SK-N-SH (cell line): ENCODE data around the gene SENP1. TPM values are rescaled to one million over a fixed set of nuclear protein-coding genes. Genes with fewer than 3 reads are reported as not detected.

Experiments
- CTCF ChIA-PET: fragments of 300-600, 350-600 bp; formaldehyde crosslinking; extraction: SDS; loops from one replicate; lab custom pipeline; 2021; lab: Yijun Ruan, JAX
- POLR2A ChIA-PET: fragments of 350-600 bp; sonication (Branson Sonifier 250); formaldehyde crosslinking; extraction: SDS; loops from one replicate; lab custom pipeline; 2020; ENCODE audit warnings: antibody characterized with exemption, inconsistent platforms; lab: Yijun Ruan, JAX
- DNase-seq: peaks from one replicate; pipeline ENCODE4 v3.0.0; 2012
- H2AFZ ChIP-seq: fragments of 200-600 bp; sonication (generic); 2 replicates; pipeline ENCODE4 v1.8.1; 2016; ENCODE audit warnings: antibody characterized with exemption, mild to moderate bottlenecking, low read depth
- H3F3A ChIP-seq: fragments of 200-600 bp; sonication (generic); replicated peaks from 2 replicates; pipeline ENCODE3; 2016; ENCODE audit warnings: antibody characterized with exemption, mild to moderate bottlenecking; ENCODE audit not compliant: insufficient read depth
- H3K27ac ChIP-seq, 2 experiments: fragments of 200-500 bp in 1 of 2; fragments of 200-600 bp in 1 of 2; sonication (Bioruptor generic) in 1 of 2; sonication (generic), shearing (Covaris generic) in 1 of 2; 2 replicates each; pipeline versions ENCODE4 v1.5.1 to v1.6.1; 2014 to 2016; ENCODE audit warnings: low read depth in 2 of 2, inconsistent platforms in 1 of 2, low read length in 1 of 2, mild to moderate bottlenecking in 1 of 2, mixed read lengths in 1 of 2
- H3K27me3 ChIP-seq: fragments of 200-600 bp; sonication (generic), shearing (Covaris generic); 2 replicates; pipeline ENCODE4 v1.6.1; 2016; ENCODE audit warnings: mixed run types; ENCODE audit not compliant: insufficient read depth
- H3K36me3 ChIP-seq, 2 experiments: fragments of 200-500 bp in 1 of 2; fragments of 200-600 bp in 1 of 2; sonication (Bioruptor generic) in 1 of 2; sonication (generic) in 1 of 2; replicated peaks in 1 of 2; 2 replicates each; pipeline versions ENCODE3 to v1.5.1; 2014 to 2016; ENCODE audit warnings: low read length in 1 of 2, mild to moderate bottlenecking in 1 of 2; ENCODE audit not compliant: insufficient read depth in 2 of 2, control insufficient read depth in 1 of 2
- H3K4me1 ChIP-seq, 2 experiments: fragments of 200-500 bp in 1 of 2; fragments of 200-600 bp in 1 of 2; sonication (Bioruptor generic) in 1 of 2; sonication (generic), shearing (Covaris generic) in 1 of 2; 2 replicates each; pipeline versions ENCODE4 v1.5.1 to v1.6.1; 2014 to 2016; ENCODE audit warnings: low read depth in 1 of 2, low read length in 1 of 2, mixed run types in 1 of 2; ENCODE audit not compliant: insufficient read depth in 2 of 2, control insufficient read depth in 1 of 2
- H3K4me2 ChIP-seq: fragments of 200-600 bp; sonication (generic), shearing (Covaris generic); 2 replicates; pipeline ENCODE4 v1.6.1; 2017; ENCODE audit warnings: mixed run types
- H3K4me3 ChIP-seq, 2 experiments: fragments of 200-500 bp in 1 of 2; fragments of 200-600 bp in 1 of 2; sonication (Bioruptor generic) in 1 of 2; sonication (generic), shearing (Covaris generic) in 1 of 2; 2 replicates each; pipeline versions ENCODE4 v1.5.1 to v1.8.1; 2014 to 2016; ENCODE audit warnings: low read depth in 2 of 2, inconsistent platforms in 1 of 2, low read length in 1 of 2, mild to moderate bottlenecking in 1 of 2, mixed read lengths in 1 of 2, moderate library complexity in 1 of 2
- H3K79me2 ChIP-seq: fragments of 200-600 bp; sonication (generic); 2 replicates; pipeline ENCODE4 v1.8.1; 2017; ENCODE audit warnings: mild to moderate bottlenecking; ENCODE audit not compliant: insufficient read depth
- H3K9ac ChIP-seq: fragments of 200-600 bp; sonication (generic); 2 replicates; pipeline ENCODE4 v1.6.1; 2017; ENCODE audit warnings: mixed run types
- H3K9me2 ChIP-seq: fragments of 200-600 bp; sonication (generic); 2 replicates; pipeline ENCODE4 v1.6.1; 2017; ENCODE audit warnings: mixed run types
- H3K9me3 ChIP-seq: fragments of 200-600 bp; sonication (generic); 2 replicates; pipeline ENCODE4 v1.6.1; 2017; ENCODE audit warnings: mixed run types, mild to moderate bottlenecking, moderate library complexity
- H4K20me1 ChIP-seq: fragments of 200-600 bp; sonication (generic); 2 replicates; pipeline ENCODE4 v1.6.1; 2017; ENCODE audit warnings: mild to moderate bottlenecking, mixed run types; ENCODE audit not compliant: insufficient read depth
- CHD2 ChIP-seq: fragments of 150-350 bp; IDR thresholded peaks from 2 replicates; pipeline ENCODE4 v1.6.1; 2018; ENCODE audit warnings: low read length; ENCODE audit not compliant: partially characterized antibody
- EP300 ChIP-seq, 2 experiments: IDR thresholded peaks; 2 replicates each; pipeline versions ENCODE4 v1.4.0 to v1.6.1; 2012; ENCODE audit warnings: borderline replicate concordance in 1 of 2, low read depth in 1 of 2, low read length in 1 of 2
- EZH2phosphoT487 ChIP-seq: fragments of 200-600 bp; sonication (generic); IDR thresholded peaks from 2 replicates; pipeline ENCODE4 v1.6.1; 2017; ENCODE audit warnings: low read depth, mixed run types, mild to moderate bottlenecking, antibody characterized with exemption, moderate library complexity, borderline replicate concordance
- FOSL2 ChIP-seq: IDR thresholded peaks from 2 replicates; pipeline ENCODE4 v1.4.0; 2012; ENCODE audit warnings: low read depth, mild to moderate bottlenecking, moderate library complexity, borderline replicate concordance
- GABPA ChIP-seq: IDR thresholded peaks from 2 replicates; pipeline ENCODE4 v1.4.0; 2012; ENCODE audit warnings: low read depth, mild to moderate bottlenecking
- MEF2A ChIP-seq: IDR thresholded peaks from 2 replicates; pipeline ENCODE4 v1.4.0; 2012; ENCODE audit warnings: low read depth, borderline replicate concordance
- MXI1 ChIP-seq: IDR thresholded peaks from 2 replicates; pipeline ENCODE4 v1.6.1; 2012; ENCODE audit warnings: mild to moderate bottlenecking, low read depth, low read length, improper control_type of control experiment
- NFIC ChIP-seq: IDR thresholded peaks from 2 replicates; pipeline ENCODE4 v1.4.0; 2012; ENCODE audit warnings: borderline replicate concordance
- NRF1 ChIP-seq: IDR thresholded peaks from 2 replicates; pipeline ENCODE4 v1.6.1; 2012; ENCODE audit warnings: low read depth, mild to moderate bottlenecking, low read length
- POLR2AphosphoS5 ChIP-seq: IDR thresholded peaks from 2 replicates; pipeline ENCODE4 v1.6.1; 2012; ENCODE audit warnings: low read depth, low read length
- RCOR1 ChIP-seq: fragments of 150-350 bp; IDR thresholded peaks from 2 replicates; pipeline ENCODE4 v1.6.1; 2017; ENCODE audit warnings: antibody characterized with exemption, low read length
- RFX5 ChIP-seq: IDR thresholded peaks from 2 replicates; pipeline ENCODE4 v1.6.1; 2012; ENCODE audit warnings: mild to moderate bottlenecking, improper control_type of control experiment, low read length
- RXRA ChIP-seq: IDR thresholded peaks from 2 replicates; pipeline ENCODE4 v1.4.0; 2012; ENCODE audit warnings: low read depth, mild to moderate bottlenecking, borderline replicate concordance
- SIN3A ChIP-seq: IDR thresholded peaks from 2 replicates; pipeline ENCODE4 v1.6.1; 2012; ENCODE audit warnings: low read depth, mild to moderate bottlenecking, low read length, moderate library complexity, borderline replicate concordance
- TAF1 ChIP-seq: IDR thresholded peaks from 2 replicates; pipeline ENCODE4 v1.6.1; 2012; ENCODE audit warnings: low read depth, mild to moderate bottlenecking, low read length, moderate library complexity, borderline replicate concordance
- TEAD4 ChIP-seq: IDR thresholded peaks from 2 replicates; pipeline ENCODE4 v1.4.0; 2012; ENCODE audit warnings: mild to moderate bottlenecking, borderline replicate concordance; ENCODE audit not compliant: insufficient read depth
- USF2 ChIP-seq: fragments of 150-350 bp; IDR thresholded peaks from 2 replicates; pipeline ENCODE4 v1.6.1; 2017; ENCODE audit warnings: antibody characterized with exemption, low read length, low read depth, borderline replicate concordance
- YY1 ChIP-seq: IDR thresholded peaks from 2 replicates; pipeline ENCODE4 v1.4.0; 2012; ENCODE audit warnings: low read depth, mild to moderate bottlenecking
- WGBS: methylation state at CpG from one replicate; pipeline ENCODE4 v1.1.6; 2017; ENCODE audit warnings: low lambda C conversion rate; 5-methylcytosine and 5-hydroxymethylcytosine counted together
- polyA plus RNA-seq, 3 experiments: library from polyadenylated mRNA; depleted of rRNA; stranded (reverse); fragments of >200 nt; gene quantifications; 2 replicates each; pipeline ENCODE4 v1.2.3, GENCODE V29; 2012
- TF ChIP-seq, protein P1 (sequence below): IDR thresholded peaks from 2 replicates; pipeline ENCODE4 v1.6.1; 2012; ENCODE audit warnings: mild to moderate bottlenecking, low read depth, low read length, moderate library complexity
- TF ChIP-seq, protein P2 (sequence below): fragments of 150-350 bp; IDR thresholded peaks from 2 replicates; pipeline ENCODE4 v1.6.1; 2016; ENCODE audit warnings: mild to moderate bottlenecking, low read depth, low read length
- TF ChIP-seq, protein P3 (sequence below): IDR thresholded peaks from 2 replicates; pipeline ENCODE4 v1.4.0; 2012; ENCODE audit warnings: low read depth

The SENP1 gene
- polyA plus RNA-seq, 1 of the 3 experiments (the other 2 are of a cell fraction), result 5.6 TPM

DNA sequence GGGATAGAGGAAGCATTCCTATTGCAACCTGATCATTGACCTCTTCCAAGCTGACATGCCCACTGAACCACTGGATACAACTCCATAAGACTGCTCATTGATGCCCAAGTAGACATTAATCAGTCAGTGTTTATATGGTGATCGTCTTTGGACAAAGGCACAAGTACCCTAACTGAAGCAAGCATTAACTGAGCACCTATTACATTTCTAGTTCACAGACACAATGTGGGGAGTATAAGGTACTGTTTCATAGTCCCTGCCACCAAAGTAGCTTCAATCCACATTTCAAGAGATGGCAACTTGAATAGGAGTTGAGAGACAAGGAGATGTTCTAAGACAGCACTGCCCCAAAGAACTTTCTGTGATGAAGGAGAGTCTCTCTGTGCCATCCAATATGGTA is 90.8 kb downstream of the SENP1 start:
- no peak for TF ChIP-seq GABPA
- no peak for TF ChIP-seq RXRA
- TF ChIP-seq RFX5, result no peak
- no peak for TF ChIP-seq TAF1
- TF ChIP-seq EP300 (IDR thresholded peaks at IDR 0.05; ENCODE audit: borderline replicate concordance in 1 of 2, low read depth in 1 of 2, low read length in 1 of 2), result no peak
- no peak for TF ChIP-seq YY1
- no peak for TF ChIP-seq POLR2AphosphoS5
- no peak for TF ChIP-seq CHD2
- TF ChIP-seq EZH2phosphoT487, result no peak
- Histone ChIP-seq H4K20me1 (no peaks in the 10 kb centered on the region), H3K9me2 (no peaks in the 10 kb centered on the region), H3K79me2 (no peaks in the 10 kb centered on the region), H2AFZ (no peak overlapping the region), H3K4me2 (no peak overlapping the region), H3K27me3 (peaks cover 44% of the 10 kb centered on the region), H3K4me3 (no peak overlapping the region), H3K27ac (no peak overlapping the region), H3F3A (no peaks in the 10 kb centered on the region), H3K9ac (no peak overlapping the region), H3K36me3 (no peaks in the 10 kb centered on the region), H3K9me3 (no peaks in the 10 kb centered on the region), H3K4me1 (no peaks in the 10 kb centered on the region)
- 0% methylated on average over 1 of the region's 1 CpG for WGBS
- ChIA-PET POLR2A (no interaction called here), CTCF (interaction anchor here (1.1 to 1.2 kb wide), 2 partner anchors 14 to 23 kb away, joined by 3 to 4 read pairs; no protein-coding TSS in a partner anchor)
- DNase-seq, result no peak

DNA sequence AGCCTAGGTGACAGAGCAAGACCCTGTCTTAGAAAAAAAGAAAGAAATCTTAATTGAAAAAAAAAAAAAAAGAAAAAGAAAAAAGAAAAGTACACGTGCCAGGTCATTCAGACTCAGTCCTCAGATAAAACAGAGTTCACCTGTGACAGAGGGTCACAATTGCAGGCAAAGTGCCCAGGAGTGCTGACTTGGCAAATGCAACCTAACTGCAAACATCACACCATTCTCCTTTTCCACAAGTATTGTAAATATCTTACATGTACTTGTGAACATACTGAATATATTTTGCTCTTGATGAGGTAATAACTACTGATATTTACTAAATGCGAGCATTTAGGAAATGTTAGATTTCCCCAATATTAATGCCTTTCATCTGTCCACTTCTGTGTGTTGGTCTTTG is 92.6 kb downstream of the SENP1 start:
- no peak for TF ChIP-seq FOSL2
- TF ChIP-seq USF2, result no peak
- TF ChIP-seq SIN3A, result no peak
- TF ChIP-seq NFIC, result no peak
- no peak for TF ChIP-seq TAF1
- TF ChIP-seq, protein P1, sequence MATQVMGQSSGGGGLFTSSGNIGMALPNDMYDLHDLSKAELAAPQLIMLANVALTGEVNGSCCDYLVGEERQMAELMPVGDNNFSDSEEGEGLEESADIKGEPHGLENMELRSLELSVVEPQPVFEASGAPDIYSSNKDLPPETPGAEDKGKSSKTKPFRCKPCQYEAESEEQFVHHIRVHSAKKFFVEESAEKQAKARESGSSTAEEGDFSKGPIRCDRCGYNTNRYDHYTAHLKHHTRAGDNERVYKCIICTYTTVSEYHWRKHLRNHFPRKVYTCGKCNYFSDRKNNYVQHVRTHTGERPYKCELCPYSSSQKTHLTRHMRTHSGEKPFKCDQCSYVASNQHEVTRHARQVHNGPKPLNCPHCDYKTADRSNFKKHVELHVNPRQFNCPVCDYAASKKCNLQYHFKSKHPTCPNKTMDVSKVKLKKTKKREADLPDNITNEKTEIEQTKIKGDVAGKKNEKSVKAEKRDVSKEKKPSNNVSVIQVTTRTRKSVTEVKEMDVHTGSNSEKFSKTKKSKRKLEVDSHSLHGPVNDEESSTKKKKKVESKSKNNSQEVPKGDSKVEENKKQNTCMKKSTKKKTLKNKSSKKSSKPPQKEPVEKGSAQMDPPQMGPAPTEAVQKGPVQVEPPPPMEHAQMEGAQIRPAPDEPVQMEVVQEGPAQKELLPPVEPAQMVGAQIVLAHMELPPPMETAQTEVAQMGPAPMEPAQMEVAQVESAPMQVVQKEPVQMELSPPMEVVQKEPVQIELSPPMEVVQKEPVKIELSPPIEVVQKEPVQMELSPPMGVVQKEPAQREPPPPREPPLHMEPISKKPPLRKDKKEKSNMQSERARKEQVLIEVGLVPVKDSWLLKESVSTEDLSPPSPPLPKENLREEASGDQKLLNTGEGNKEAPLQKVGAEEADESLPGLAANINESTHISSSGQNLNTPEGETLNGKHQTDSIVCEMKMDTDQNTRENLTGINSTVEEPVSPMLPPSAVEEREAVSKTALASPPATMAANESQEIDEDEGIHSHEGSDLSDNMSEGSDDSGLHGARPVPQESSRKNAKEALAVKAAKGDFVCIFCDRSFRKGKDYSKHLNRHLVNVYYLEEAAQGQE, result no peak
- TF ChIP-seq, protein P2, sequence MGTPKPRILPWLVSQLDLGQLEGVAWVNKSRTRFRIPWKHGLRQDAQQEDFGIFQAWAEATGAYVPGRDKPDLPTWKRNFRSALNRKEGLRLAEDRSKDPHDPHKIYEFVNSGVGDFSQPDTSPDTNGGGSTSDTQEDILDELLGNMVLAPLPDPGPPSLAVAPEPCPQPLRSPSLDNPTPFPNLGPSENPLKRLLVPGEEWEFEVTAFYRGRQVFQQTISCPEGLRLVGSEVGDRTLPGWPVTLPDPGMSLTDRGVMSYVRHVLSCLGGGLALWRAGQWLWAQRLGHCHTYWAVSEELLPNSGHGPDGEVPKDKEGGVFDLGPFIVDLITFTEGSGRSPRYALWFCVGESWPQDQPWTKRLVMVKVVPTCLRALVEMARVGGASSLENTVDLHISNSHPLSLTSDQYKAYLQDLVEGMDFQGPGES, result no peak
- TF ChIP-seq EP300 (IDR thresholded peaks at IDR 0.05; ENCODE audit: borderline replicate concordance in 1 of 2, low read depth in 1 of 2, low read length in 1 of 2), result no peak
- TF ChIP-seq, protein P3, sequence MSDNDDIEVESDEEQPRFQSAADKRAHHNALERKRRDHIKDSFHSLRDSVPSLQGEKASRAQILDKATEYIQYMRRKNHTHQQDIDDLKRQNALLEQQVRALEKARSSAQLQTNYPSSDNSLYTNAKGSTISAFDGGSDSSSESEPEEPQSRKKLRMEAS, result no peak
- TF ChIP-seq NRF1, result no peak
- no peak for TF ChIP-seq MEF2A
- TF ChIP-seq RCOR1, result no peak
- TF ChIP-seq TEAD4, result no peak
- no peak for TF ChIP-seq RXRA
- TF ChIP-seq MXI1, result no peak
- H3K9ac ChIP-seq, result no peak overlapping the region
- WGBS, result 58% methylated on average over 2 of the region's 2 CpGs
- no peak overlapping the region for H3K4me3 ChIP-seq
- no peaks in the 10 kb centered on the region for H4K20me1 ChIP-seq
- H3K36me3 ChIP-seq, result no peaks in the 10 kb centered on the region
- H3K4me2 ChIP-seq, result no peak overlapping the region
- peaks cover 53% of the 10 kb centered on the region for H3K27me3 ChIP-seq
- H3K27ac ChIP-seq, result no peak overlapping the region
- H2AFZ ChIP-seq, result no peak overlapping the region
- H3K4me1 ChIP-seq, result no peaks in the 10 kb centered on the region
- CTCF ChIA-PET, result interaction anchor here (0.7 kb wide), 1 partner anchor 22 kb away, joined by 3 read pairs; no protein-coding TSS in a partner anchor
- DNase-seq, result no peak
- no peaks in the 10 kb centered on the region for H3K79me2 ChIP-seq
- no peaks in the 10 kb centered on the region for H3K9me2 ChIP-seq
- POLR2A ChIA-PET, result no interaction called here
- no peaks in the 10 kb centered on the region for H3F3A ChIP-seq
- H3K9me3 ChIP-seq, result no peaks in the 10 kb centered on the region
